ENCODE measurements around the gene DHX8. TPM values are rescaled to one million over a fixed set of nuclear protein-coding genes. Genes with fewer than 3 reads are reported as not detected.

DHX8 gene
- total and polyA plus RNA-seq, 10 of the 15 experiments (the other 5 are each of a cell fraction or from before 2014, with no cell fraction given) = 27.6 to 50.4 (median 35.7) TPM

GRCh38 chr17:43517615-43518386 is 34.0 kb downstream of the DHX8 start (continued):
- TF ChIP-seq MEF2A (IDR thresholded peaks at IDR 0.05; ENCODE audit: insufficient read depth, low read depth, low read length) = 0 out of 2 replicates have a peak, but pooled peaks have one; percentile 45
- TF ChIP-seq STAT3 (IDR thresholded peaks at IDR 0.05; ENCODE audit: low read depth, low read length) = no peak
- no peak for TF ChIP-seq E4F1 (IDR thresholded peaks at IDR 0.05; ENCODE audit: borderline replicate concordance, partially characterized antibody)
- TF ChIP-seq YY1 (IDR thresholded peaks at IDR 0.05; ENCODE audit: low read depth, low read length) = 0 out of 2 replicates have a peak, but pooled peaks have one; percentile 2
- peak; percentile 72 for TF ChIP-seq SKIL (IDR thresholded peaks at IDR 0.05; ENCODE audit: low read depth, poor library complexity, severe bottlenecking)
- TF ChIP-seq SUZ12 (IDR thresholded peaks at IDR 0.05; ENCODE audit: unreplicated experiment) = no peak
- no peak for TF ChIP-seq ZNF24 (IDR thresholded peaks at IDR 0.05)
- TF ChIP-seq PAX5 (IDR thresholded peaks at IDR 0.05; ENCODE audit: borderline replicate concordance, low read depth, low read length) = no peak
- TF ChIP-seq ASH2L (IDR thresholded peaks at IDR 0.05; ENCODE audit: borderline replicate concordance, low read depth) = no peak
- no peak for TF ChIP-seq GABPA (IDR thresholded peaks at IDR 0.05; ENCODE audit: low read depth)
- TF ChIP-seq BCL11A (IDR thresholded peaks at IDR 0.05; ENCODE audit: low read depth, low read length) = no peak
- TF ChIP-seq ZSCAN29 (IDR thresholded peaks at IDR 0.05) = no peak
- no peak for TF ChIP-seq E2F8 (IDR thresholded peaks at IDR 0.05; ENCODE audit: low read depth, partially characterized antibody)
- no peak for TF ChIP-seq RELA (IDR thresholded peaks at IDR 0.05; ENCODE audit: borderline replicate concordance, partially characterized antibody)
- TF ChIP-seq ZZZ3 (IDR thresholded peaks at IDR 0.05; ENCODE audit: control insufficient read depth, insufficient read length, low read depth) = no peak
- no peak for TF ChIP-seq MLLT1 (IDR thresholded peaks at IDR 0.05)
- no peak for TF ChIP-seq POU2F2 (IDR thresholded peaks at IDR 0.05; ENCODE audit: borderline replicate concordance, low read depth, low read length)
- no peak for TF ChIP-seq ZNF384 (IDR thresholded peaks at IDR 0.05; ENCODE audit: borderline replicate concordance, low read depth, low read length)
- TF ChIP-seq PBX3 (IDR thresholded peaks at IDR 0.05; ENCODE audit: insufficient replicate concordance, low read depth, low read length) = peak; percentile 30
